ENCODE data around the gene PIK3CA.

DNA sequence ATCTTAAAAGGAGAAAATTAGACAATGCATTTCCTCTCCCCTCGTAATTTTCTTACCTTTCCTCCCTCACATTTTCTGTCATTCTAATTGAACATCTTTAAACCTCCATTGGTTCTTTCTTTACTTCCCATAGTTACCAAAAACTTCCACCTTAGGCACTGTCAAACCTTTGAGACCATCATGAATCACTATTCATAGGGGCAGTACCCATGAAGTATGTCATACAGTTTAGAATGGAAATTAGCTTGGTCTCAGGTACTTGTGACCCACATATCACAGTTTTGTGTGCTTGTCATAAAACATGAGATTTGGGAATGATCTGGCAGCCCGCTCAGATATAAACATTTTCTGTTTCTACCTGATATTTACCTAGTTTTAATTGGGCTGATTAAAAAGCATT is 52.6 kb downstream of the PIK3CA start:
- TF ChIP-seq FOXP2 (optimal IDR thresholded peaks at IDR 0.05; ENCODE audit: control extremely low read depth, extremely low read length, insufficient read depth): no peak
- no peak for TF ChIP-seq POLR2AphosphoS5 (IDR thresholded peaks at IDR 0.05; ENCODE audit: borderline replicate concordance, low read depth, low read length)
